Adrenal gland (tissue), 5 donors: ENCODE data around the gene SIGLEC10.

Source experiments
- POLR2A ChIP-seq, 2 donors: fragments of 450-650 bp; IDR thresholded peaks; one replicate each; pipeline ENCODE4 v1.6.1; 2017; ENCODE audit warnings: antibody characterized with exemption in 2 of 2, mild to moderate bottlenecking in 2 of 2, moderate library complexity in 1 of 2
- TF ChIP-seq, protein P1 (sequence below), 6 experiments: fragments of 450-650 bp in 4 of 6; fragments of 200-600 bp in 2 of 6; sonication (generic) in 1 of 6; IDR thresholded peaks; 1 replicate in 5 of 6; 2 replicates in 1 of 6; pipeline versions ENCODE4 v1.5.1 to v1.8.0; 2016 to 2021; ENCODE audit warnings: antibody characterized with exemption in 6 of 6, mild to moderate bottlenecking in 2 of 6, moderate library complexity in 1 of 6
- donor health status: DM: no; HTN: no; CAD: no.

DNA sequence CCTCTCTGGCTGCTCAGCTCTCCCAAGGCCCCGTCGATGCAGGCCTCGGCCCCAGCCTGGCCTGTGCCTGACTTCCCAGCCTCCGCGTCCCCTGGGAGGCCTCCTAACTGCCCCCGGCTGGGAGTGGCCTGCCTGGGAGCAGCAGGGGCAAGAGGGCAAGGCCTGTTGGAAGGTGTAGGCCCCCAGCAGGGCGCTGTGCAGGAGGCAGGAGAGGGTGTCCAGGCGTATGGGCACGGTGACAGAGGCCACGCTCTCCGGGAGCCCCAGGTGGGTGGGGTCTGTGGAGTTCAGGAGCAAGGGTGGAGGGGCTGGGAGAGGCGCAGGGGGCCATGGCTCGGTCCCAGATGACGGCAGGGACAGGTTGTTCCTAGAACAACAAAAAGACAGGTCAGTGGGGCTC, 28.3 kb downstream of the SIGLEC10 start:
- no peak for TF ChIP-seq POLR2A (IDR thresholded peaks at IDR 0.05)
- TF ChIP-seq, protein P1, sequence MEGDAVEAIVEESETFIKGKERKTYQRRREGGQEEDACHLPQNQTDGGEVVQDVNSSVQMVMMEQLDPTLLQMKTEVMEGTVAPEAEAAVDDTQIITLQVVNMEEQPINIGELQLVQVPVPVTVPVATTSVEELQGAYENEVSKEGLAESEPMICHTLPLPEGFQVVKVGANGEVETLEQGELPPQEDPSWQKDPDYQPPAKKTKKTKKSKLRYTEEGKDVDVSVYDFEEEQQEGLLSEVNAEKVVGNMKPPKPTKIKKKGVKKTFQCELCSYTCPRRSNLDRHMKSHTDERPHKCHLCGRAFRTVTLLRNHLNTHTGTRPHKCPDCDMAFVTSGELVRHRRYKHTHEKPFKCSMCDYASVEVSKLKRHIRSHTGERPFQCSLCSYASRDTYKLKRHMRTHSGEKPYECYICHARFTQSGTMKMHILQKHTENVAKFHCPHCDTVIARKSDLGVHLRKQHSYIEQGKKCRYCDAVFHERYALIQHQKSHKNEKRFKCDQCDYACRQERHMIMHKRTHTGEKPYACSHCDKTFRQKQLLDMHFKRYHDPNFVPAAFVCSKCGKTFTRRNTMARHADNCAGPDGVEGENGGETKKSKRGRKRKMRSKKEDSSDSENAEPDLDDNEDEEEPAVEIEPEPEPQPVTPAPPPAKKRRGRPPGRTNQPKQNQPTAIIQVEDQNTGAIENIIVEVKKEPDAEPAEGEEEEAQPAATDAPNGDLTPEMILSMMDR (IDR thresholded peaks at IDR 0.05): no peak
